ENCODE data around the gene PPP4R1. TPM values are rescaled to one million over a fixed set of nuclear protein-coding genes. Genes with fewer than 3 reads are reported as not detected.

The PPP4R1 gene
- total and polyA plus RNA-seq, 8 donors = 97.6 to 163 (median 109) TPM

- TF ChIP-seq CTCF (IDR thresholded peaks at IDR 0.05) = no peak
- no peaks in the 10 kb centered on the region for H3K27me3 ChIP-seq
- H3K27ac ChIP-seq = no peak overlapping the region
- H3K9me3 ChIP-seq = peaks cover 0 to 7% of the 10 kb centered on the region in 2 donors
- no peaks in the 10 kb centered on the region for H3K36me3 ChIP-seq
- H3K4me3 ChIP-seq = no peak overlapping the region
- H3K4me1 ChIP-seq = no peaks in the 10 kb centered on the region
- DNase-seq (no peak), ATAC-seq (peak; percentile 54)
- intact Hi-C loops (cut with DNase I) = no loop called here
Measured at GRCh38 chr18:9637036-9637767, 22.8 kb upstream of the PPP4R1 start.

GRCh38 chr18:9634856-9635255, 20.5 kb upstream of the PPP4R1 start:
- intact Hi-C loops (cut with DNase I) = no loop called here
- no peak for ATAC-seq
- no peak overlapping the region for H3K27ac ChIP-seq
- H3K36me3 ChIP-seq = no peaks in the 10 kb centered on the region
- no peaks in the 10 kb centered on the region for H3K4me1 ChIP-seq
- no peak for DNase-seq
- H3K27me3 ChIP-seq = no peaks in the 10 kb centered on the region
- no peak for TF ChIP-seq CTCF (IDR thresholded peaks at IDR 0.05)
- H3K9me3 ChIP-seq = peaks cover 0 to 7% of the 10 kb centered on the region in 2 donors
- no peak overlapping the region for H3K4me3 ChIP-seq

GRCh38 chr18:9631814-9632496, 17.6 kb upstream of the PPP4R1 start:
- Histone ChIP-seq H3K4me3 (no peak overlapping the region), H3K27me3 (no peaks in the 10 kb centered on the region), H3K27ac (peak overlapping the region in 1 of 2 donors; percentile 55), H3K9me3 (peaks cover 0 to 7% of the 10 kb centered on the region in 2 donors), H3K4me1 (no peaks in the 10 kb centered on the region), H3K36me3 (no peaks in the 10 kb centered on the region)
- TF ChIP-seq CTCF (IDR thresholded peaks at IDR 0.05) = no peak
- intact Hi-C loops (cut with DNase I) = no loop called here
- no peak for DNase-seq
- ATAC-seq = peak; percentile 93

GRCh38 chr18:9630444-9630843, 16.1 kb upstream of the PPP4R1 start:
- intact Hi-C loops (cut with DNase I) = no loop called here

More at GRCh38 chr18:9630444-9630843, 16.1 kb upstream of the PPP4R1 start:
- Histone ChIP-seq H3K27ac (no peak overlapping the region), H3K36me3 (no peaks in the 10 kb centered on the region), H3K4me3 (no peak overlapping the region), H3K9me3 (peaks cover 0 to 4% of the 10 kb centered on the region in 2 donors), H3K27me3 (no peaks in the 10 kb centered on the region), H3K4me1 (no peaks in the 10 kb centered on the region)
- ATAC-seq (no peak), DNase-seq (no peak)
- TF ChIP-seq CTCF (IDR thresholded peaks at IDR 0.05) = no peak

Data from left lung (tissue), 10 donors.